GOT3 (cell line): ENCODE results near the gene CES4A.
"Not testable (repeated sequence)": the region's sequence is repeated elsewhere in the genome, so short reads cannot be mapped to it uniquely, and the experiment has no call there.

ENCODE experiments used
- DNase-seq: peaks from one replicate; lab custom pipeline; 2025; ENCODE audit warnings: mixed read lengths; lab: John Stamatoyannopoulos, UW

Gene CES4A

DNA sequence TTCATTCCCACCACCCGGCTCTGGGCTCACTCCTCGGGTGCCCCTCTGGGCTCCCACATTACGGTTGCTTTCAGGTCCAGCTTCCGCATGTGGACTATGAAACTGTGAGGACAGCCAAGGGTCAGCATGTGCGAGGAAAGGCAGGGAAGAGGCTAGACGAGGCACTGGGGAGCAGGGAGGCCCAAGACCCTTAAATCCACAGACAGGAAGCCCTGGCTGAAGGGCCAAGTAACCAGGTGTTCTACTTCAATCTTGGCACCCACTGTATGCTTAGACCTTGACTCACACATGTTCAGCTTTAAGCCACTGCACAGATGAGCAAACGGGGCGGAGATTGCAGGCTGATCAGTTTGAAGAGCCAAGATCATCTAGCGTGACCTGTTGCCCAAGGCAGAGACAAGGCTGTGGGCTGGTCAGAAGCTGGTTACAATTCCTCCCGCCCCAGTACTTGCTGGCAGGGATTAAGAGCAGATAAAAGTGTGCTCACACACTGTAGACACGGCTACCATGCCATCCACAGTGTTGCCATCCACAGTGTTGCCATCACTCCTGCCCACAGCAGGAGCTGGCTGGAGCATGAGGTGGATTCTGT lies at the start of gene CES4A:
CES4A (plus strand) TSS at position 393 of the 592 bp plus-strand sequence; CDS start at position 577, 184 bp downstream.
- no peak for DNase-seq

DNA sequence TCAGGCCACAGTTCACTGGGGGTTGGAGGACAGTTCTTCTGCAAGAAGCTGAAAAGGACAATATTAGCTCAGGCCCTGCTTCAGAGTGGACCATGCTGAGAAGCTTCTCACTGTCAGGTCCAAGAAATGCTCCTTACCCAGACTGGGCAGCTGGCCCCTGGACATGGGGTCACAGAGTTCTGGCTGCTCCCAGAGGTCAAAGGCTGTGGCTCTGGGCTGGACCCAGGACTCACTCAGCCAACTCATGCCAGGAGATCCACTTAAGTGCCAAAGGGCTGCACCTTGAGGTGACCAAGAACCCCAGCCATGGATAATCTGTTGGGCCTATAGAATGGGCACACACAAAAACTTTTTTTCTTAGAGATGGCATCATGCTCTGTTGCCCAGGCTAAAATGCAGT lies 49.0 kb upstream of the CES4A start:
- no peak for DNase-seq

DNA sequence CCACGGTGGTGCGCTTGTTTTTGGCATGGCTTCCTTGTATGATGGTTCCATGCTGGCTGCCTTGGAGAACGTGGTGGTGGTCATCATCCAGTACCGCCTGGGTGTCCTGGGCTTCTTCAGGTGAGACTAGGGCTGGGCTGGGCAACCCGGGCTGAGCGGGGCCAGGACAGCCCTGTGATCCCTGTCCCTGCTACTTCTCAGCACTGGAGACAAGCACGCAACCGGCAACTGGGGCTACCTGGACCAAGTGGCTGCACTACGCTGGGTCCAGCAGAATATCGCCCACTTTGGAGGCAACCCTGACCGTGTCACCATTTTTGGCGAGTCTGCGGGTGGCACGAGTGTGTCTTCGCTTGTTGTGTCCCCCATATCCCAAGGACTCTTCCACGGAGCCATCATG lies 48.2 kb upstream of the CES4A start:
- no peak for DNase-seq

DNA sequence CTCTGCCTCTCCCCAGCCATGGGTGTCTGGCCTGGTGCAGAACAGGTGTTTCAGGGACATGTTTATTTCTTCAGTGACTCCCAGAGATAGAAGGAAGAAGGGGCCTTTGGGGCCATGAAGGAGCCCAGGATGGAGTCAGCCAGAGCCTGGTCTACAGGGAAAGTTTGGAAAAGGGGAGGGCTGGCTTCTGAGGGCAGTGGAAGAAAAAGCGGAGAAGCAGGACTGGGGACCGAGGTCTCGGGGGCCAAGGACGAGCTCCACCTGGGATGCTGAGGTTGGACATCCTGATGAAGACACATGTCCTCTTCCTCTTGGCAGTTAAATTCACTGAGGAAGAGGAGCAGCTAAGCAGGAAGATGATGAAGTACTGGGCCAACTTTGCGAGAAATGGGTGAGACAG lies 45.4 kb upstream of the CES4A start:
- no peak for DNase-seq

DNA sequence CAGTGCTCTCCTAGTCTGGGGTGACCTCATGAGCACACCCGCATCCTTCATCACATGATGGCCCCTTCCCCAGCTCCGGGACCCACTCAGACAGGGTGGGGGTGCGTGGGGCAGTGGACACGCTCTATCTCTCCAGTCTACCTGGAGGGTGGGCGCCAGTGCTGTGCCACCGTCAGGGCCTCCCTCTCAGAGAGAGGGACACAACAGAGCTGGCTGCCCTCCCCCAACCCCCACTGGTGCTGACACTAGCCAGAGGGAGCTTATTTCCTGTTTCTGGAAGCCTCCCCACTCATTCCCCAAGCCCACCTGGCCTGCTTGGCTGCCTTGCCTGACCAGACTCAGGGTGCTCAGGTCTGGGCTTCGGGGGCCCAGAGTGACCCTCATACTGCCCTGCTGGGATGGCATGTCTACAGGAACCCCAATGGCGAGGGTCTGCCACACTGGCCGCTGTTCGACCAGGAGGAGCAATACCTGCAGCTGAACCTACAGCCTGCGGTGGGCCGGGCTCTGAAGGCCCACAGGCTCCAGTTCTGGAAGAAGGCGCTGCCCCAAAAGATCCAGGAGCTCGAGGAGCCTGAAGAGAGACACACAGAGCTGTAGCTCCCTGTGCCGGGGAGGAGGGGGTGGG lies 44.8 kb upstream of the CES4A start:
- DNase-seq, result no peak

DNA sequence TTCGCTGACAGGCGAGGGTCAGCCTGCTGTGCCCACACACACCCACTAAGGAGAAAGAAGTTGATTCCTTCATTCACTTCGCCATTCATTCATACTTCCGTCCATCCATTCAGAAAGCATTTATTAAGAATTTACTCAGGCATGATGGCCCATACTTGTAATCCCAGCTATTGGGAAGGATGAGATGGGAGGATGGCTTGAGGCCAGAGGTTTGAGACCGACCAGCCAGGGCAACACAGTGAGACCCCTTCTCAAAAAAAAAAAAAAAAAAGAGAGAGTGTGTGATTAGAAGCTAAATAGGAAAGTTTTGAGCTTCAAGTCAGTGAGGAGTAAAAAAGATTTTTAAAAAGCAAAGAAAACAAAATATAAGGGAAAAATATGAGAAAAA lies 44.3 kb upstream of the CES4A start:
- no peak for DNase-seq

DNA sequence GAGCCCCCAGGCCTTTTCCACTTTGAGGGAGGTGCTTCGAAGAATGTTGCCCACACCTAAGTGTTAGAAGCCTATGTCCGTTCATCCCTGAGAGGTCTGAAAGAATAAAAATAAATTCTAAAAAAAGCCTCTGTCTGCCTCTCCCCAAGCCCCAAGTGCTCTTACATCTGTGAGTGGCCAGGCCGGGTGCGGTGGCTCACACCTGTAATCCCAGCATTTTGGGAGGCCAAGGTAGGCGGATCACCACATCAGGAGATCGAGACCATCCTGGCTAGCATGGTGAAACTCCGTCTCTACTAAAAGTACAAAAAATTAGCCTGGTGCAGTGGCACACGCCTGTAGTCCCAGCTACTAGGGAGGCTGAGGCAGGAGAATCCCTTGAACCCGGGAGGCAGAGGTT lies 43.4 kb upstream of the CES4A start:
- not testable (repeated sequence) for DNase-seq

DNA sequence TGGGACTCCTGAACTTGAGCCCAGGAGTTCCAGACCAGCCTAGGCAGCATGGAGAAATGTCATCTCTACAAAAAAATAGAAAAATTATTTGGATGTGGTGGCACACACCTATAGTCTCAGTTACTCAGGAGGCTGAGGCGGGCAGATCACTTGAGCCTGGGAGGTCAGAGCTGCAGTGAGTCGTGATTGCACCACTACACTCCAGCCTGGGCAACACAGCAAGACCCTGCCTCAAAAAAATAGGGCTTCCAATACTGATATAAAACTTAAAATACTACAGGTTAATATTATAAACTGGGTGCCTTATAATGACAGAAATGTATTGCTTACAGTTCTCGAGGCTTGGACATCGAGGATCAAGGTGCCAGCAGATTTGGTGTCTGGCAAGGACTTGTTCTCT lies 42.5 kb upstream of the CES4A start:
- DNase-seq, result no peak

DNA sequence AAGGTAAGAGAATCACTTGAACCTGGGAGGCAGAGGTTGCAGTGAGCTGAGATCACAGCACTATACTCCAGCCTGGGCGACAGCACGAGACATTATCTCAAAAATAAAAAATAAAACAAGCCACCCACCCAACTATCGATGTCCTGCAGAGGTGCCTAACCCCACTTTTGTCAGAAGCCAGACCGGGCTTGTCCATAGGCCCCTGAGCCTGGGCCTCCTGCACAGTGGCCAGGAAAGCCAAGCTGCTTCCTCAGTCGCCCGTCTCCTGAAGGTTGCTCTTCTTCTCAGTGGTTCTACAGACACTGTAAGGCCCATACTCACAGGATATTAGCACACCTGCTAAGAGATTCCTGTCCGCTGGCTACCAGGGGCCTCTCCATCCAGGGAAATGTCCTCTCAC lies 41.8 kb upstream of the CES4A start:
- DNase-seq, result no peak

DNA sequence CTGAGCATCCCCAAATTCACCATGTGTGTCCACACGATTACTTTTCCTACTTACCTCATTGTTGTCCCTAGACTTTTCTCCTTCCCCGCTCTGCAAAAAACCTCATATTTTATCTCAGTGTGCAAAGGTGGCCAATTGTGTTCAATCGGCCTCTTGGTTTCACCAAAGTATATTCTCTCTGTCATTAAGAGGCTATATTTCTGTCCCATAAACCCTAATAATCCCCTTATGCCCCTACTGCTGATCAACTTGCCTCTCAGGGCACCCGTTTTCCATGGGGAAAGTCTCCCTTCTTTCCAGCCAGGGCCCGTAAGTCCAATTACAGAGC lies 41.5 kb upstream of the CES4A start:
- no peak for DNase-seq

DNA sequence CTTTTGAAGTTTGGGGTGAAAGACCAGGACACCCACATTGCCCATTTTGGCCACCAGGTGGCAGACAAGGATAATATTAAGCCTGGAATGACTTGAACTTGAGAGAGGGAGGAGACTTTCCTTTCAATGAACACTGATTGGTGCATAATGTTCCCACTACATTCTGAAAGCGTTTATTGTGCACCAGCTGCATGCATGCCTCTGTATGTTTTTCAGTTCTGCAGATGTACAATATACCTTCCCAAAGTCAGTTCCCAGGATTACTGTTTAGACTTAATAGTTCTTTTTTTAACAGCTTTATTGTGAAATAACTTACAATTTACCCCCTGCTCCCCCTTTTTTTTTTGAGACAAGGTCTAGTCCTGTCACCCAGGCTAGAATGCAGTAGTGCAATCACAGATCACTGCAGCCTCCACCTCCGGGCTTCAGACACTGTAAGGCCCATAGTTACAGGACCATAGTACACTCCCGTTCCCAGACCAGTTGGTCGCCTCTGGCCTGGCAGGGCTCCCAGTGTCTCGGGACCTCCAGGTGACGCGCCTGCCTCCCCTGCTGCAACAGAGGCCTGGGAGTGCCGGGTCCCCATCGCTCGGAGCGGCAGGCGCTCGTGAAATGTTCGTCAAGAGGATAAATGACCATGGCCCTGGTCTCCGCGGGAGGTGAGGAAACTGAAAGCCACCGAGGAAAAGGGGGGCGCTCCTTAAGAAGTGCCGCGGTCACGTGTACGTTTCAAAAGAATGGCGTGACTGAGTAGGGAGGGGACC lies 40.9 kb upstream of the CES4A start:
- peak; percentile 46 for DNase-seq

DNA sequence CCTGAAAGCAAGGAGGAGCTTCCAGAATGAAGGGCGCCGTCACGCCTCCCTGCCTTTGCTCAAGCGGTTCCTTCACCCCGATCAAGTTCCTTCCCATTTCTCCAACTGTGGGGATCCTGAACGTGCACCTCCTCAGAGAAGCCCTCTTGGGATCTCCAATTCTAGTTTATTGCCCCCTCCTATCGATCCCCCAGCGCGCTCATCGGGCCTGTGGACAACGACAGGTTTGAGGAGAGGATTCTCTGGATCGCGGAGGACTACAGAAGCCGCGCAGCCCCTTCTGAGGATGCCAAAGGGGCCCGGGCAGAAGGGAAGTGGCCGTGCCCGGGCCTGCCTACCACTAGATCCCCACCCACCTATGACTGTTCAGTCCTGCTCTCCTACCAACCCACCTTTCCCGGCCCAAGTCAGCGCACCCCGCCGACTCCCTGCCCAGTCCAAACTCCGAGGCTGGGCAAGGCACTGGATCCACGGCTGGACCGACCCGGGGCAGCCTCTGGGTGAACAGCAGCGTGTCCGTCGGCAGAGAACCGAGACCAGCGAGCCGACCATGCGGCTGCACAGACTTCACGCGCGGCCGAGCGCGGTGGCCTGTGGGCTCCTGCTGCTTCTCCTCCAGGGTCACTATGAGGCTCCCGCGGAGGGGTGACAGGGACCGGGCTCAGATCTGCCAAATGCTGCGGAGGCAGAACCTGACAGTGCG lies 40.1 kb upstream of the CES4A start:
- DNase-seq, result no peak

DNA sequence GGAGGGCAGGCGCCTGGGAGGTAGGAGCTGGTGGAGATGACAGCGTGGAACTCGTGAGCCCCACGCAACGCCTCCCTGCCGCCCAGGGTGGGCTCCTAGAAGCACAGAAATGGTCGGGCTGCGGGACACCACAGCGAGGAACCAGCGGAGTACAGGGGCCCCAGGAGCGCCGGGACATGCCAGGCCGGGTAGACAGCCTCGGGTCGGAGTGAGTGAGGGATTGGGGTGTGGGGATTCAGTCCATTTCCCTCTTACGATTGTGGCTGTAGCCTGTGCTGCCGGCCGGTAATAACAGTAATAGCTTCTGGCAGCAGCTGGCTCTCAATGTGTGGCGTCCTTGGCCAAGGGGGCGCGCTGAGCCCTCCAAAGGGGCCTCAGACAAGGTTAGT lies 39.6 kb upstream of the CES4A start:
- no peak for DNase-seq

DNA sequence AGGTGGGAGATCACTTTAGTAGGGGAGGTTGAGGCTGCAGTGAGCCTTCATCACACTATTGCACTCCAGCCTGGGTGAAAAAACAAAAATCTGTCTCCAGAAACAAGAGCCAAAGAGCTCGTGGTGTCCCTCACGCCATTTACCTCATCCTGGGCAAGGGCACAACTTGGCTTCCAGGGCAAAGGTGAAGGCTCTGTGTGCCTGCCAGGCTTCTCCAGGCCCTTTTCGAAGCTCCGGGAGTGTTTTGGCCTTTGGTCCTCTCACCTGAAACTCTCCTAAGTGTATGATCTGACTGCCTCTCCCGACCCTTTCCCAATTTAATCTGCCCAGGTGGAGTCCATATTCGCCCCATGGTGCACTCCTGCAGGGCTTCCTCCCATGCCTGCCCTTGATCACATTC lies 38.9 kb upstream of the CES4A start:
- no peak for DNase-seq

DNA sequence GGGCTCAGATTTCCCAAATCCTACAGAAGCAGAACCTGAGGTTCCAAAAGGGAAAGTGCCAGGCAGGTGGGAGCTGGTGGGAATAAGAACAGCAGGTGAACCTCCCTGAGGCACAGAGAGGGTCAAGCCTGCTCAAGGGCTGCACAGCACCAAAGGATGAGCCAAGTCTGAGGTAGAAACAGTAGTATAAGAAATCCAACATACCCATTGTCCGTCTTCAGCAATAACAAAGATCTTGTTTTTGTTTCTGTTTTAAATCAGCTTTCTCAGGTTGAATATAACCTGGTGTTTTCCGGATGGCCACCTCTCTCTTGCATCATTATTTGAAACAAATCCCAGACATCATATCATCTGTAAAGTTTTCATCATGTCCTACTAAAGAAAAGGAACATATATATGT lies 38.0 kb upstream of the CES4A start:
- DNase-seq, result no peak

DNA sequence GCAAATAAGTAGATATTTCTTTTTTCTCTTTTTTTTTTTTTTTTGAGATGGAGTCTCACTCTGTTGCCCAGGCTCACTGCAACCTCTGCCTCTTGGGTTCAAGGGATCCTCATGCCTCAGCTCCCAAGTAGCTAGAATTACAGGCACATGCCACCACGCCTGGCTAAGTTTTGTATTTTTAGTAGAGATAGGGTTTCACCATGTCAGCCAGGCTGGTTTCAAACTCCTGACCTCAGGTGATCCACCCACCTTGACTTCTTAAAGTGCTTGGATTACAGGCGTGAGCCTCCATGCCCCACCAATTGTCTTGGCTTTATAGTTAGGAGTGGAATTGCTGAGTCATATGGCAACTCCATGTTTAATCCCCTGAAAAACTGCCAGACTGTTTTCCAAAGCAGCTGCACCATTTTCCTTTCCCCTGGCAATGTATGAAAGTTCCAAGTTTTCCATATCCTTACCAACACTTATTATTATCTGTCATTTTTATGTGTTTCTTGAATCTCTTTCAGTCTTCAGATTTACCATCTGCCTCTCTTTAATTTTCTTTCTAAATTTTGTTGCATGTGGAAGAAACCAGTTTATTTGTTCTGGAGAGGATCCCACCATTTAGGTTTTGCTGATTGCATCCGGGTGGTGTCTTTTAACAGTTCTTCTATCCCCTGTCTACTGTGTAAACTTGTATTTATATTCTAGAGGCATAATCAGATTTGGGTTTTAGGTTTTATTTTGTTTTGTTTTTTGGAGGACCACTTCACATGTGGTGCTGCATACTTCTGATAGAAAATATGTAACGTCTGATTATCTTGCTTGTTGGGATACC lies 37.2 kb upstream of the CES4A start:
- DNase-seq, result no peak

DNA sequence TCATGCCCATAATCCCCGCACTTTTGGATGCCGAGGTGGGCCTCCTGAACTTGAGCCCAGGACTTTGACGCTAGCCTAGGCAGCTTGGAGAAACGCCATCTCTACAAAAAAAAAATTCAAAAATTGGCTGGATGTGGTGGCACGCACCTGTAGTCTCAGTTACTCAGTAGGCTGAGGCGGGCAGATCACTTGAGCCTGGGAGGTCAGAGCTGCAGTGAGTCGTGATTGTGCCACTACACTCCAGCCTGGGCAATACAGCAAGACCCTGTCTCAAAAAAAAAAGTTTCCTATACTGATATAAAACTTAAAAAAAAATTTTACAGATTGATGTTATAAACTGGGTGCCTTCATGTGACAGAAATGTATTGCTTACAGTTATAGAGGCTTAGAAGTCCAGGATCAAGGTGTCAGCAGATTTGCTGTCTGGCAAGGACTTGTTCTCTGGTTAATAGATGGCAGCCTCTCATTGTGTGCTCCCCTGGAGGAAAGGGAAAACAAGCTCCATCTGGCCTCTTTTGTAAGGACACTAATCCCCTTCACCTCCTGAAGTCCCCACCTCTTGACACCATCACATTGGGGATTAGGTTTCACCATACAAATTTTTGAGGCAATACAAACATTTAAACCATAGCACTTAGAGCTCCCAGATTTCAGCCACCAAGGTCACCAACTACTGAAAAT lies 35.8 kb upstream of the CES4A start:
- no peak for DNase-seq

DNA sequence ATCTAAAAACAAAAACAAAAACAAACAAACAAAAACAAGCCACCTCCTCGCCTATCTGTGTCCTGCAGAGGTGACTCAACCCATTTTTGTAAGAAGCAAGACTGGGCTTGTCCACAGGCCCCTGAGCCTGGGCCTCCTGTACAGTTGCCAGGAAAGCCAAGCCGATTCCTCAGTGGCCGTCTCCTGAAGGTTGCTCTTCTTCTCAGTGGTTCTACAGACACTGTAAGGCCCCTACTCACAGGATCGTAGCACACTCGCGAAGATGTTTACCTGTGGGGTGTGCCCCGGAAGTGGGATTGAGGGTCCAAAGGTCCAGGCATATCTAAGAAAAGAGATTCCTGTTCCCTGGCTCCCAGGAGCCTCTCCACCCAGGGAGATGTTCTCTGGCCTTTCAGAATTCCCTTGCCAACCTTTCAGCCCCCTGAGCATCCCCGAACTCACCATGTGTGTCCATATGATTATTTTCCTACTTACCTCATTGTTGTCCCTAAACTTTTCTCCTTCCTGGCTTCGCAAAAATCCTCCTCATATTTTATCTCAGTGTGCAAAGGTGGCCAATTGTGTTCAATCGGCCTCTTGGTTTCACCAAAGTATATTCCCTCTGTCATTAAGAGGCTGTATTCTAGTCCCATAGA lies 34.8 kb upstream of the CES4A start:
- no peak for DNase-seq

DNA sequence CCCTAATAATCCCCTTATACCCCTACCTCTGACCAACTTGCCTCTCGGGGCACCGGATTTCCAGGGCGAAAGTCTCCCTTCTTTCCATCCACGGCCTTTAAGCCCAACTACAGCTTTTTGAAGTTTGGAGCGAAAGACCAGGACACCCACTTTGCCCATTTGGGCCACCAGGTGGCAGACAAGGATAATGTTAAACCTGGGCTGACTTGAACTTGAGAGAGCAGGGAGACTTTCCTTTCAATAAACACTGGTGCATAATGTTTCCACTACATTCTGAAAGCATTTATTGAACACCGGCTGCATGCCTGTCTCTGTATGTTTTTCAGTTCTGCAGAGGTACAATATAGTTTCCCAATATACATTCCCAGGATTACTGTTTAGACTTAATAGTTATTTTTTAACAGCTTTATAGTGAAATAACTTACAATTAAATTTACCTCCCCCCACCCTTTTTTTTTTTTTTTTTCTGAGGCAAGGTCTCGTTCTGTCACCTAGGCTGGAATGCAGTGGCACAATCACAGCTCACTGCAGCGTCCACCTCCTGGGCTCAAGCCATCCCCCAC lies 34.2 kb upstream of the CES4A start:
- no peak for DNase-seq

DNA sequence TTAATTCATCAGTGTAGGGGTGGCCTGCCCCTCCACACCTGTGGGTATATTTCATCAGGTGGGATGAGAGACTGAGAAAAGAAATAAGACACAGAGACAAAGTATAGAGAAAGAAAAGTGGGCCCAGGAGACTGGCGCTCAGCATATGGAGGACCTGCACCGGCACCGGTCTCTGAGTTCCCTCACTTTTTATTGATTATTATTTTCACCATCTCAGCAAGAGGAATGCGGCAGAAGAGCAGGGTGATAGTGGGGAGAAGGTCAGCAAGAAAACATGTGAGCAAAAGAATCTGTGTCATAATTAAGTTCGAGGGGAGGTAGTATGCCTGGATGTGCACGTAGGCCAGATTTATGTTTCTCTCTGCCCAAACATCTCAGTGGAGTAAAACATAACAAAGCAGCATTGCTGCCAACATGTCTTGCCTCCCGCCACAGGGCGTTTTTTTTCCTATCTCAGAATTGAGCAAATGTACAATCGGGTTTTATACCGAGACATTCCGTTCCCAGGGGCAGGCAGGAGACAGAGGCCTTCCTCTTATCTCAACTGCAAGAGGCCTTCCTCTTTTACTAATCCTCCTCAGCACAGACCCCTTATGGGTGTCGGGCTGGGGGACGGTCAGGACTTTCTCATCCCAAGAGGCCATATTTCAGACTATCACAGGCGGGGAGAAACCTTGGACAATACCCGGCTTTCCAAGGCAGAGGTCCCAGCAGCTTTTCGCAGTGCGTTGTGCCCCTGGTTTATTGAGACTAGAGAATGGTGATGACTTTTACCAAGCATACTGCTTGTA lies 32.8 kb upstream of the CES4A start:
- not testable (repeated sequence) for DNase-seq
